OCI-LY3 (cell line): ENCODE data around the gene UROC1.

ENCODE experiments used
- H2AFZ ChIP-seq: fragments of 200-600, 300-600 bp; shearing (Covaris generic); 2 replicates; pipeline ENCODE4 v1.6.0; 2014; ENCODE audit warnings: antibody characterized with exemption, low read depth, low read length
- H3K27ac ChIP-seq: fragments of 200-600, 300-600 bp; sonication (generic); 2 replicates; pipeline ENCODE4 v1.5.1; 2014; ENCODE audit warnings: mild to moderate bottlenecking, low read length, moderate library complexity, mixed read lengths
- H3K27me3 ChIP-seq: fragments of 200-600, 300-600 bp; sonication (generic); 2 replicates; pipeline ENCODE4 v1.6.1; 2014; ENCODE audit warnings: low read depth, low read length, mixed read lengths
- H3K36me3 ChIP-seq: fragments of 200-600, 300-600 bp; sonication (generic); replicated peaks from 2 replicates; pipeline ENCODE3; 2014; ENCODE audit warnings: low read depth, low read length, mixed read lengths
- H3K4me1 ChIP-seq: fragments of 300-600, 200-600 bp; sonication (generic); 2 replicates; pipeline ENCODE4 v1.6.1; 2014; ENCODE audit warnings: low read length, mixed read lengths
- H3K4me2 ChIP-seq: fragments of 200-600, 300-600 bp; sonication (generic); 2 replicates; pipeline ENCODE4 v1.6.1; 2014; ENCODE audit warnings: low read length, mixed read lengths
- H3K4me3 ChIP-seq: fragments of 300-600, 200-600 bp; sonication (generic); 2 replicates; pipeline ENCODE4 v1.5.1; 2014; ENCODE audit warnings: antibody characterized with exemption, mild to moderate bottlenecking, low read length, moderate library complexity
- H3K79me2 ChIP-seq: fragments of 300-600, 200-600 bp; shearing (Covaris generic); 2 replicates; pipeline ENCODE4 v1.6.1; 2014; ENCODE audit warnings: mild to moderate bottlenecking, low read length, mixed read lengths
- H3K9ac ChIP-seq: fragments of 300-600, 200-600 bp; shearing (Covaris generic); 2 replicates; pipeline ENCODE4 v1.6.0; 2014; ENCODE audit warnings: mild to moderate bottlenecking, low read length, moderate library complexity
- H3K9me3 ChIP-seq: fragments of 200-600, 300-600 bp; shearing (Covaris generic); 2 replicates; pipeline ENCODE4 v1.6.1; 2014; ENCODE audit warnings: low read length, mixed read lengths; ENCODE audit not compliant: insufficient read depth
- H4K20me1 ChIP-seq: fragments of 200-600, 300-600 bp; sonication (generic); 2 replicates; pipeline ENCODE4 v1.6.1; 2016; ENCODE audit warnings: low read length, mixed read lengths; ENCODE audit not compliant: insufficient read depth
- CTCF ChIP-seq: fragments of 200-600, 300-600 bp; sonication (generic); IDR thresholded peaks from 2 replicates; pipeline ENCODE4 v1.5.1; 2014; ENCODE audit warnings: antibody characterized with exemption, low read length, low read depth
- EZH2phosphoT487 ChIP-seq: fragments of 200-600 bp; shearing (Covaris generic); IDR thresholded peaks from 2 replicates; pipeline ENCODE4 v1.6.1; 2018; ENCODE audit warnings: antibody characterized with exemption, mixed run types, low read depth

The UROC1 gene

GRCh38 chr3:126479642-126480041, 37.9 kb downstream of the UROC1 start:
- Histone ChIP-seq H3K4me2 (no peak overlapping the region), H3K4me3 (no peak overlapping the region), H3K9me3 (no peaks in the 10 kb centered on the region), H3K27ac (no peak overlapping the region), H4K20me1 (peaks cover 1% of the 10 kb centered on the region; the same call in 1 of the 2 replicates), H3K9ac (no peak overlapping the region), H3K36me3 (no peaks in the 10 kb centered on the region), H3K27me3 (no peaks in the 10 kb centered on the region), H3K79me2 (peaks cover 5% of the 10 kb centered on the region), H2AFZ (no peak overlapping the region), H3K4me1 (peaks cover under 1% of the 10 kb centered on the region)
- TF ChIP-seq CTCF (no peak), EZH2phosphoT487 (no peak)

DNA sequence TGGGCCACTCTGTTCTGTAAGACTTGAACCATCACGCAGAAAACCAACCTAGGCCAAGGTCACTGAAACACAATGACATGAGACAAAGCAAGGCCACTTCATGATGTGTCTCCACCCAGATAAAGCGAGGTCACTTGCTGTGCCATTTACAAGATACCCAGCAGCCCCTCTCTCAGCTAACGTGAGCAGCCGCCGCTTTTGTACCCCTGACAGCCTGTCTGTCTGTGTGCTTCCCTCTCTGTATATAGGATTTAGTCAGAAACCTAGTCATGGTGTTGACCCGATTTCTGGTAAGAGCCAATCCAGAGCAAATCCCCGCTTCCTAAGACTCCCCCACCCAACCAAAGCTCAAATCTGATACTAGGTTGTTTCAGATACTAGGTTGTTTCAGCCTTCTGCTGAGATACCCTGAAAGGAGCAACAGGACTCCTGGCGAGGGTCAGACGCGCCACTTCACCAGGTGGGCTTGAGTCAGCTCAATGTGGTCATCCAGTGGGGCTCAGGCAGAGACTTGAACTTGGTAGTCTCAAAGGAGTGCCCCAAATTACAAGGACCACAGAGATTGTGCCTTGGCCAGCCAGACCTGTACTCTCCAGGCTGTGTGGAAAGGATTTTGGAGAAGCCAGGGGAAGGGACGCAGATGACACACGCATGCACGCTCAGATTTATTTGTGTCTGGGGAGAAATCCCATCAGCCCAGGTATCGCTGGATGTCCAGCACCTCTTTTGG, 38.8 kb downstream of the UROC1 start:
- Histone ChIP-seq H4K20me1 (peaks cover 8% of the 10 kb centered on the region), H3K79me2 (peaks cover 14% of the 10 kb centered on the region), H3K4me3 (no peak overlapping the region), H3K9me3 (no peaks in the 10 kb centered on the region), H3K36me3 (peaks cover 4% of the 10 kb centered on the region), H3K27ac (no peak overlapping the region), H2AFZ (no peak overlapping the region), H3K4me2 (no peak overlapping the region), H3K27me3 (no peaks in the 10 kb centered on the region), H3K9ac (no peak overlapping the region), H3K4me1 (peaks cover 8% of the 10 kb centered on the region)
- TF ChIP-seq CTCF (no peak), EZH2phosphoT487 (no peak)

DNA sequence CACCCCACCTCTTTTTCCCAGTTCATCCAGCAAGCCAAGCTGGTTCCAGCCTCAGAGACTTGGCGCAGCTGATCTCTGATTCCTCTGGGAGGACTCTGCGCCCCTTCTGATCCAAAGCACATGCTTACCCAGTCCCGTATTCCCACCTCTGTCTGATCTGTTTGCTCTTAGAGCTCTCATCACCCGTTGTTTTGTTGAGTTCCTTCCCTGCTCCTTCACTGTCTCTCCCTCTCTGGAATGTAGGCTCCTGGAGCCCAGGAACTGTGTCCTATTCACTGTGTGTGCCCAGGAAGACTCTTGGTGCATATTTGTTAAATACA, 40.6 kb downstream of the UROC1 start:
- TF ChIP-seq CTCF, result no peak
- TF ChIP-seq EZH2phosphoT487, result no peak
- Histone ChIP-seq H3K4me1 (peaks cover 19% of the 10 kb centered on the region), H3K9ac (no peak overlapping the region), H3K9me3 (no peaks in the 10 kb centered on the region), H3K36me3 (peaks cover 19% of the 10 kb centered on the region), H3K79me2 (peaks cover 31% of the 10 kb centered on the region), H4K20me1 (peaks cover 24% of the 10 kb centered on the region), H3K27ac (no peak overlapping the region), H2AFZ (no peak overlapping the region), H3K4me2 (no peak overlapping the region), H3K27me3 (no peaks in the 10 kb centered on the region), H3K4me3 (no peak overlapping the region)

- TF ChIP-seq CTCF (no peak), EZH2phosphoT487 (no peak)
Observed at GRCh38 chr3:126476166-126477060, 41.2 kb downstream of the UROC1 start.

More at GRCh38 chr3:126476166-126477060, 41.2 kb downstream of the UROC1 start:
- Histone ChIP-seq H3K4me2 (peak overlapping the region; percentile 66), H3K9me3 (no peaks in the 10 kb centered on the region), H3K27ac (no peak overlapping the region), H3K9ac (no peak overlapping the region), H3K4me3 (peak overlapping the region; percentile 80), H4K20me1 (peaks cover 27% of the 10 kb centered on the region), H3K36me3 (peaks cover 24% of the 10 kb centered on the region), H2AFZ (peak overlapping the region; percentile 94), H3K79me2 (peaks cover 36% of the 10 kb centered on the region), H3K4me1 (peaks cover 19% of the 10 kb centered on the region), H3K27me3 (no peaks in the 10 kb centered on the region)
